ENCODE measurements around the gene TRAF3. TPM values are rescaled to one million over a fixed set of nuclear protein-coding genes. Genes with fewer than 3 reads are reported as not detected.
A peak's percentile ranks its signal among the peaks of the same experiment; 100 is the strongest.
"Not testable (repeated sequence)": the region's sequence is repeated elsewhere in the genome, so short reads cannot be mapped to it uniquely, and the experiment has no call there.

The TRAF3 gene
- total RNA-seq, 1 experiment from 2014 or later: 11.2 TPM

DNA sequence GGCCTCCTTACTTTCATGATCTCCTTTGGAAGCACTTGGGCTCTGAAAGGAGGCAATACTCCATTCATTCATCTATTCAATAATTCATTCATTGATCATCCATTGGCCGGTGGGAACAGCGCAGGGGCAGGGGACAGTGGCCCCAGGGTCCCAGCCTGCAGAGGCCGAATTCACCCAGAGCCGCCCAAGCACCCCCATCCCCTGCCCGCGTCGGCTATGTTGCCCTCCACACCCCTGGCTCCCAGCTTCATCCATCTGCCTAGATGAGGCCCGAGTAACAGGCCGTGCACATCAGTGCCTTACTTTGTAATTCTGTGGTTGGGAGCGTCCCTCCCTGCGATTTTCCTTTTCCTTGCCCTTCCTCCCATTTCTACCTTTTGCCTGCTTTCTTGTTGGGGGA is 148.4 kb downstream of the TRAF3 start:
- no peak overlapping the region for H3K4me3 Mint-ChIP-seq
- no peak for DNase-seq (ENCODE audit: low spot score)
- peaks cover 40% of the 10 kb centered on the region for H3K27me3 Mint-ChIP-seq (ENCODE audit: low read depth)
- H3K27ac Mint-ChIP-seq: no peak overlapping the region; the same call in 1 of the 2 replicates
- peaks cover 11% of the 10 kb centered on the region for H3K4me1 Mint-ChIP-seq
- POLR2A ChIA-PET: no interaction called here
- no peaks in the 10 kb centered on the region for H3K36me3 Mint-ChIP-seq
- ATAC-seq: no peak
- no peaks in the 10 kb centered on the region for H3K9me3 Mint-ChIP-seq
- CTCF ChIA-PET: interaction anchor here (1.2 to 1.3 kb wide), 2 partner anchors 331 to 356 kb away, joined by 3 to 4 read pairs; no protein-coding TSS in a partner anchor
- TF ChIP-seq MYBL2 (CRISPR knock-in tag; IDR thresholded peaks at IDR 0.05) (no peak), ZNF219 (CRISPR knock-in tag; IDR thresholded peaks at IDR 0.05; ENCODE audit: borderline replicate concordance) (no peak), NFE2L1 (CRISPR knock-in tag; IDR thresholded peaks at IDR 0.05) (no peak), RORB (CRISPR knock-in tag; IDR thresholded peaks at IDR 0.05) (no peak)
- TF ChIP-seq, protein P1, sequence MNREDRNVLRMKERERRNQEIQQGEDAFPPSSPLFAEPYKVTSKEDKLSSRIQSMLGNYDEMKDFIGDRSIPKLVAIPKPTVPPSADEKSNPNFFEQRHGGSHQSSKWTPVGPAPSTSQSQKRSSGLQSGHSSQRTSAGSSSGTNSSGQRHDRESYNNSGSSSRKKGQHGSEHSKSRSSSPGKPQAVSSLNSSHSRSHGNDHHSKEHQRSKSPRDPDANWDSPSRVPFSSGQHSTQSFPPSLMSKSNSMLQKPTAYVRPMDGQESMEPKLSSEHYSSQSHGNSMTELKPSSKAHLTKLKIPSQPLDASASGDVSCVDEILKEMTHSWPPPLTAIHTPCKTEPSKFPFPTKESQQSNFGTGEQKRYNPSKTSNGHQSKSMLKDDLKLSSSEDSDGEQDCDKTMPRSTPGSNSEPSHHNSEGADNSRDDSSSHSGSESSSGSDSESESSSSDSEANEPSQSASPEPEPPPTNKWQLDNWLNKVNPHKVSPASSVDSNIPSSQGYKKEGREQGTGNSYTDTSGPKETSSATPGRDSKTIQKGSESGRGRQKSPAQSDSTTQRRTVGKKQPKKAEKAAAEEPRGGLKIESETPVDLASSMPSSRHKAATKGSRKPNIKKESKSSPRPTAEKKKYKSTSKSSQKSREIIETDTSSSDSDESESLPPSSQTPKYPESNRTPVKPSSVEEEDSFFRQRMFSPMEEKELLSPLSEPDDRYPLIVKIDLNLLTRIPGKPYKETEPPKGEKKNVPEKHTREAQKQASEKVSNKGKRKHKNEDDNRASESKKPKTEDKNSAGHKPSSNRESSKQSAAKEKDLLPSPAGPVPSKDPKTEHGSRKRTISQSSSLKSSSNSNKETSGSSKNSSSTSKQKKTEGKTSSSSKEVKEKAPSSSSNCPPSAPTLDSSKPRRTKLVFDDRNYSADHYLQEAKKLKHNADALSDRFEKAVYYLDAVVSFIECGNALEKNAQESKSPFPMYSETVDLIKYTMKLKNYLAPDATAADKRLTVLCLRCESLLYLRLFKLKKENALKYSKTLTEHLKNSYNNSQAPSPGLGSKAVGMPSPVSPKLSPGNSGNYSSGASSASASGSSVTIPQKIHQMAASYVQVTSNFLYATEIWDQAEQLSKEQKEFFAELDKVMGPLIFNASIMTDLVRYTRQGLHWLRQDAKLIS (CRISPR knock-in tag; IDR thresholded peaks at IDR 0.05; ENCODE audit: borderline replicate concordance): no peak
- TF ChIP-seq, protein P2, sequence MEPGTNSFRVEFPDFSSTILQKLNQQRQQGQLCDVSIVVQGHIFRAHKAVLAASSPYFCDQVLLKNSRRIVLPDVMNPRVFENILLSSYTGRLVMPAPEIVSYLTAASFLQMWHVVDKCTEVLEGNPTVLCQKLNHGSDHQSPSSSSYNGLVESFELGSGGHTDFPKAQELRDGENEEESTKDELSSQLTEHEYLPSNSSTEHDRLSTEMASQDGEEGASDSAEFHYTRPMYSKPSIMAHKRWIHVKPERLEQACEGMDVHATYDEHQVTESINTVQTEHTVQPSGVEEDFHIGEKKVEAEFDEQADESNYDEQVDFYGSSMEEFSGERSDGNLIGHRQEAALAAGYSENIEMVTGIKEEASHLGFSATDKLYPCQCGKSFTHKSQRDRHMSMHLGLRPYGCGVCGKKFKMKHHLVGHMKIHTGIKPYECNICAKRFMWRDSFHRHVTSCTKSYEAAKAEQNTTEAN (CRISPR knock-in tag; IDR thresholded peaks at IDR 0.05): no peak
- TF ChIP-seq, protein P3, sequence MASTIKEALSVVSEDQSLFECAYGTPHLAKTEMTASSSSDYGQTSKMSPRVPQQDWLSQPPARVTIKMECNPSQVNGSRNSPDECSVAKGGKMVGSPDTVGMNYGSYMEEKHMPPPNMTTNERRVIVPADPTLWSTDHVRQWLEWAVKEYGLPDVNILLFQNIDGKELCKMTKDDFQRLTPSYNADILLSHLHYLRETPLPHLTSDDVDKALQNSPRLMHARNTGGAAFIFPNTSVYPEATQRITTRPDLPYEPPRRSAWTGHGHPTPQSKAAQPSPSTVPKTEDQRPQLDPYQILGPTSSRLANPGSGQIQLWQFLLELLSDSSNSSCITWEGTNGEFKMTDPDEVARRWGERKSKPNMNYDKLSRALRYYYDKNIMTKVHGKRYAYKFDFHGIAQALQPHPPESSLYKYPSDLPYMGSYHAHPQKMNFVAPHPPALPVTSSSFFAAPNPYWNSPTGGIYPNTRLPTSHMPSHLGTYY (CRISPR knock-in tag; IDR thresholded peaks at IDR 0.05): no peak

DNA sequence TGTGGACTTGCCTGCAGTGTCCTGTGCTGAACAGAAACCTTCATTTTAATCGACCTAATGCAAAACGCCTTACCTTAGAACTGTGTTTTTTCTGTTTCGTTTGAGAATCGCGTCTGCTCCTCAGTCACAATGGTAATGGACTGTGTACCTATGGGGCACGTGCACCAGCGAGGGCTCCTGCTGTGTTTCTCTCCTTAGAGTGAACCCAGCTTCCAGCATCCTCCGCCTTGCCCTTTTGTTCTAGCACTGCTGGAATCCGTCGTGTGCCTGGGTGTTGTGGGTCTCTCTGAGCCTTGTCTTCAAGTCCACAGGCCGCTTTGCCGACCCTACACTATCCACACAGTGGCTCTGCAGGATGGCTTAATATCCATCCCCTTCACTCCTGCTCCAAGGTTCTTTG is 148.9 kb downstream of the TRAF3 start:
- ChIA-PET CTCF (no interaction called here), POLR2A (no interaction called here)
- ATAC-seq (no peak), DNase-seq (ENCODE audit: low spot score) (no peak)
- no peaks in the 10 kb centered on the region for H3K9me3 Mint-ChIP-seq
- no peak overlapping the region; the same call in 1 of the 2 replicates for H3K27ac Mint-ChIP-seq
- H3K4me1 Mint-ChIP-seq: peaks cover 11% of the 10 kb centered on the region
- peaks cover 45% of the 10 kb centered on the region for H3K27me3 Mint-ChIP-seq (ENCODE audit: low read depth)
- H3K4me3 Mint-ChIP-seq: no peak overlapping the region; the same call in 1 of the 2 replicates
- TF ChIP-seq CBFB (CRISPR knock-in tag; IDR thresholded peaks at IDR 0.05; ENCODE audit: low read depth) (no peak), ZNF423 (CRISPR knock-in tag; IDR thresholded peaks at IDR 0.05) (peak; percentile 55; the same call in 1 of the 2 replicates)
- H3K36me3 Mint-ChIP-seq: no peaks in the 10 kb centered on the region

DNA sequence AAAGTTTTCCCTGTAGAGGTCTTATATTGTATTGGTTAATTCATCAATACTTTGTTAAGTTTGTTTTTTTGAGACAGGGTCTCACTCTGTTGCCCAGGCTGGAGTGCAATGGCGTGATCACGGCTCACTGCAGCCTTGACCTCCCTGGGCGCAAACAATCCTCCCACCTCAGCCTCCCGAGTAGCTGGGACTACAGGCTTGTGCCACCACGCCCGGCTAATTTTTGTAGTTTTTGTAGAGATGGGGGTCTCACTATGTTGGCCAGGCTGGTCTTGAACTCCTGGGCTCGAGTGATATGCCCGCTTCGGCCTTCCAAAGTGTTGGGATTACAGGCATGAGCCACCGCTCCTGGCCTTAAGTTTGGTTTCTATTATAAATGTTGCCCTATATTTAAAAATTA is 149.6 kb downstream of the TRAF3 start:
- CTCF ChIA-PET; H3K4me3 Mint-ChIP-seq; H3K36me3 Mint-ChIP-seq; ATAC-seq; H3K27ac Mint-ChIP-seq; H3K9me3 Mint-ChIP-seq; DNase-seq (ENCODE audit: low spot score); POLR2A ChIA-PET: not testable (repeated sequence)
- H3K4me1 Mint-ChIP-seq: peaks cover 11% of the 10 kb centered on the region
- H3K27me3 Mint-ChIP-seq (ENCODE audit: low read depth): peaks cover 50% of the 10 kb centered on the region
- TF ChIP-seq GTF2I (CRISPR knock-in tag; conservative IDR thresholded peaks at IDR 0.05) (peak; percentile 62; the same call in 1 of the 2 replicates), ZNF121 (CRISPR knock-in tag; IDR thresholded peaks at IDR 0.05) (peak; percentile 93)

DNA sequence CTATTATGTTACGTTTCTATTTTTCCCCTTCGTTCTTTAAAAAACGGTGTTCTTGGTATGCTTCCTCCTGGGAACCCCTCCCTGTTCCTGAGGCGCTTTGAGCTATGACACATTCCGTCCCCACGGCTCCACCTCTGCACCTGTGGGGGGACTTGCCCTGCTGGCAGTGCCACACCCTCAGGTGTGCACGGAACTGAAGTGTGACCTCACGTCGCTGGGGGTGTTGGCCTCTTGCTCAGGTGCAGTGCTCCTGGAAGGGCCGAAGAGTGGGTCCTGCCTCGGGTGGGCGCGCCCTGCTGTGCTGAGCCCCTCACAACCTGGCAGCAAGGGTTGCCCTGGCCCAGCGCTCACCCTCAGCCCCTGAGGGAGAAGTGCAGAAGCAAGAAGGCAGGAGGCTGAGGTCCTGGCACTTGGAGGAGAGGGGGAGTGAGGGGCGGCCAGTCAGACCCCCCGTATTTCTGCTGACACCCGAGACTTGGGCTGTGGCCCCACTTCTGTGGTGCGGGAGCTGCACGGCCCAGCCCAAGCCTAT is 150.2 kb downstream of the TRAF3 start:
- CTCF ChIA-PET: interaction anchor here (1.4 to 1.5 kb wide), 2 partner anchors 10 to 154 kb away, joined by 3 to 4 read pairs; no protein-coding TSS in a partner anchor
- no peak for ATAC-seq
- Mint-ChIP-seq H3K27me3 (ENCODE audit: low read depth) (peaks cover 50% of the 10 kb centered on the region), H3K27ac (no peak overlapping the region), H3K4me1 (peaks cover 11% of the 10 kb centered on the region), H3K4me3 (peak overlapping the region; percentile 69), H3K9me3 (no peaks in the 10 kb centered on the region), H3K36me3 (no peaks in the 10 kb centered on the region)
- DNase-seq (ENCODE audit: low spot score): no peak
- POLR2A ChIA-PET: no interaction called here
- TF ChIP-seq, protein P4, sequence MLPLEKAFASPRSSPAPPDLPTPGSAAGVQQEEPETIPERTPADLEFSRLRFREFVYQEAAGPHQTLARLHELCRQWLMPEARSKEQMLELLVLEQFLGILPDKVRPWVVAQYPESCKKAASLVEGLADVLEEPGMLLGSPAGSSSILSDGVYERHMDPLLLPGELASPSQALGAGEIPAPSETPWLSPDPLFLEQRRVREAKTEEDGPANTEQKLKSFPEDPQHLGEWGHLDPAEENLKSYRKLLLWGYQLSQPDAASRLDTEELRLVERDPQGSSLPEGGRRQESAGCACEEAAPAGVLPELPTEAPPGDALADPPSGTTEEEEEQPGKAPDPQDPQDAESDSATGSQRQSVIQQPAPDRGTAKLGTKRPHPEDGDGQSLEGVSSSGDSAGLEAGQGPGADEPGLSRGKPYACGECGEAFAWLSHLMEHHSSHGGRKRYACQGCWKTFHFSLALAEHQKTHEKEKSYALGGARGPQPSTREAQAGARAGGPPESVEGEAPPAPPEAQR (CRISPR knock-in tag; IDR thresholded peaks at IDR 0.05): no peak
- TF ChIP-seq ZNF263 (CRISPR knock-in tag; IDR thresholded peaks at IDR 0.05; ENCODE audit: low read depth) (no peak), SMAD3 (CRISPR knock-in tag; IDR thresholded peaks at IDR 0.05; ENCODE audit: borderline replicate concordance) (no peak), SP1 (CRISPR knock-in tag; conservative IDR thresholded peaks at IDR 0.05) (no peak), ZNF138 (CRISPR knock-in tag; conservative IDR thresholded peaks at IDR 0.05) (no peak)
- TF ChIP-seq, protein P5, sequence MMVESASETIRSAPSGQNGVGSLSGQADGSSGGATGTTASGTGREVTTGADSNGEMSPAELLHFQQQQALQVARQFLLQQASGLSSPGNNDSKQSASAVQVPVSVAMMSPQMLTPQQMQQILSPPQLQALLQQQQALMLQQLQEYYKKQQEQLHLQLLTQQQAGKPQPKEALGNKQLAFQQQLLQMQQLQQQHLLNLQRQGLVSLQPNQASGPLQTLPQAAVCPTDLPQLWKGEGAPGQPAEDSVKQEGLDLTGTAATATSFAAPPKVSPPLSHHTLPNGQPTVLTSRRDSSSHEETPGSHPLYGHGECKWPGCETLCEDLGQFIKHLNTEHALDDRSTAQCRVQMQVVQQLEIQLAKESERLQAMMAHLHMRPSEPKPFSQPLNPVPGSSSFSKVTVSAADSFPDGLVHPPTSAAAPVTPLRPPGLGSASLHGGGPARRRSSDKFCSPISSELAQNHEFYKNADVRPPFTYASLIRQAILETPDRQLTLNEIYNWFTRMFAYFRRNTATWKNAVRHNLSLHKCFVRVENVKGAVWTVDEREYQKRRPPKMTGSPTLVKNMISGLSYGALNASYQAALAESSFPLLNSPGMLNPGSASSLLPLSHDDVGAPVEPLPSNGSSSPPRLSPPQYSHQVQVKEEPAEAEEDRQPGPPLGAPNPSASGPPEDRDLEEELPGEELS (CRISPR knock-in tag; IDR thresholded peaks at IDR 0.05): no peak
- TF ChIP-seq, protein P6, sequence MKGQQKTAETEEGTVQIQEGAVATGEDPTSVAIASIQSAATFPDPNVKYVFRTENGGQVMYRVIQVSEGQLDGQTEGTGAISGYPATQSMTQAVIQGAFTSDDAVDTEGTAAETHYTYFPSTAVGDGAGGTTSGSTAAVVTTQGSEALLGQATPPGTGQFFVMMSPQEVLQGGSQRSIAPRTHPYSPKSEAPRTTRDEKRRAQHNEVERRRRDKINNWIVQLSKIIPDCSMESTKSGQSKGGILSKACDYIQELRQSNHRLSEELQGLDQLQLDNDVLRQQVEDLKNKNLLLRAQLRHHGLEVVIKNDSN (CRISPR knock-in tag; IDR thresholded peaks at IDR 0.05): no peak

All from WTC11 (cell line).